GM19035 (cell line): ENCODE measurements around the gene SLC25A11.

Source experiments
- ATAC-seq: cut with Tn5 transposase; IDR thresholded peaks from one replicate; pipeline ENCODE4 v1.9.1; 2021; ENCODE audit not compliant: unreplicated experiment

Gene SLC25A11

DNA sequence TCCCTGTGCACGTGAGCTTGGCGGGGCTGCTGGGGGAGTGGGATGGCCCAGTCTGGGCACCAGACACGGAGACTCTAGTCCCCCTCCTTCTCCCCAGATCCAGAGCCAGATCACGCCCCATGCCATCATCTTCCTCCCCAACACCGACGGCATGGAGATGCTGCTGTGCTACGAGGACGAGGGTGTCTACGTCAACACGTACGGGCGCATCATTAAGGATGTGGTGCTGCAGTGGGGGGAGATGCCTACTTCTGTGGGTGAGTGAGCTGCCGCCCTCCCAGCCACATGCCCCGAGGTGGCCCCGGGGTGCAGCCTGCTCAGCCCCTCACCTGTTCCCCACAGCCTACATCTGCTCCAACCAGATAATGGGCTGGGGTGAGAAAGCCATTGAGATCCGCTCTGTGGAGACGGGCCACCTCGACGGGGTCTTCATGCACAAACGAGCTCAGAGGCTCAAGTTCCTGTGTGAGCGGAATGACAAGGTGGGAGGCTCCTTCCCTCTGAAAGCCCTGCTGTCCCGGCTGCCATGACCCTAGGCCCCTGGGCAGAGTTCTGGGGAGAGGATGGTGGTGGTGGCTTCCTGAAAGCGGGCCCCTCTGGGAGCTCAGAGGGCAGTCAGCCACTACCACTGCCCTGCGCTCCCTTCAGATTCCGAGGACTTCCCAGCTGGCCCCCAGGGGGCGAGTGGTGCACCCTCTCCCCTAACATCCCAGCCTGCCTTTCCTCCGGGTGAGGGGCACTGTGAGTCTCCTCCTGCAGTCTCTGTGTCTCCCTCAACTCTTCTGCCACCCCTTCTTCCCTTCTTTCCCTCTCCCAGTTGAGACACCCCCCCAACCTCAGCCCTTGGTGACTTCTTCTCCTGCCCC, 43.3 kb downstream of the SLC25A11 start:
- no peak for ATAC-seq

DNA sequence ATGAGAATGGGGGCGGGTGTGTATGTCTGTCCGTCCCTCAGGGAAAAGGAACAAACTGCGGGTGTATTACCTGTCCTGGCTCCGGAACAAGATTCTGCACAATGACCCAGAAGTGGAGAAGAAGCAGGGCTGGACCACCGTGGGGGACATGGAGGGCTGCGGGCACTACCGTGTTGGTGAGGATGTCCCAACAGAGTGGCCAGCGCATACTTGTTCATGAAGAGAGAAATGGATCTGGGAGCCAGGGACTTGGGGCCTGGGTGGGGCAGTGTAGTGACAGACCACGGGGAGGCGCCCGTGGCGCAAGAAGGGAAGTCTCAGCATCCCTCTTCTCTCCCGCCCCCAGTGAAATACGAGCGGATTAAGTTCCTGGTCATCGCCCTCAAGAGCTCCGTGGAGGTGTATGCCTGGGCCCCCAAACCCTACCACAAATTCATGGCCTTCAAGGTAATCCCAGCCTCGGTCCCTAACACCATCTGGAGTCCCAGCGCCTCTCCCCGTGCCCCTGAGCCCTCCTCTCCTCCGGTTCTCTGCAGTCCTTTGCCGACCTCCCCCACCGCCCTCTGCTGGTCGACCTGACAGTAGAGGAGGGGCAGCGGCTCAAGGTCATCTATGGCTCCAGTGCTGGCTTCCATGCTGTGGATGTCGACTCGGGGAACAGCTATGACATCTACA, 44.1 kb downstream of the SLC25A11 start:
- ATAC-seq = no peak

DNA sequence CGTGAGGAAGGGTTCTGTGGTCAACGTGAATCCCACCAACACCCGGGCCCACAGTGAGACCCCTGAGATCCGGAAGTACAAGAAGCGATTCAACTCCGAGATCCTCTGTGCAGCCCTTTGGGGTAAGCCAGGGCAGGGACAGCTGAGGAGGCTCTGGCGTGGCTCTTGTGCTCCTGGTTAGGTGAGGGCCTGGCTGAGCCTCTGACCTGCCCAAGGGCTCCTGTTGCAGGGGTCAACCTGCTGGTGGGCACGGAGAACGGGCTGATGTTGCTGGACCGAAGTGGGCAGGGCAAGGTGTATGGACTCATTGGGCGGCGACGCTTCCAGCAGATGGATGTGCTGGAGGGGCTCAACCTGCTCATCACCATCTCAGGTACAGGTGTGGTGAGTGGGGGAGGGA, 44.7 kb downstream of the SLC25A11 start:
- ATAC-seq = no peak

DNA sequence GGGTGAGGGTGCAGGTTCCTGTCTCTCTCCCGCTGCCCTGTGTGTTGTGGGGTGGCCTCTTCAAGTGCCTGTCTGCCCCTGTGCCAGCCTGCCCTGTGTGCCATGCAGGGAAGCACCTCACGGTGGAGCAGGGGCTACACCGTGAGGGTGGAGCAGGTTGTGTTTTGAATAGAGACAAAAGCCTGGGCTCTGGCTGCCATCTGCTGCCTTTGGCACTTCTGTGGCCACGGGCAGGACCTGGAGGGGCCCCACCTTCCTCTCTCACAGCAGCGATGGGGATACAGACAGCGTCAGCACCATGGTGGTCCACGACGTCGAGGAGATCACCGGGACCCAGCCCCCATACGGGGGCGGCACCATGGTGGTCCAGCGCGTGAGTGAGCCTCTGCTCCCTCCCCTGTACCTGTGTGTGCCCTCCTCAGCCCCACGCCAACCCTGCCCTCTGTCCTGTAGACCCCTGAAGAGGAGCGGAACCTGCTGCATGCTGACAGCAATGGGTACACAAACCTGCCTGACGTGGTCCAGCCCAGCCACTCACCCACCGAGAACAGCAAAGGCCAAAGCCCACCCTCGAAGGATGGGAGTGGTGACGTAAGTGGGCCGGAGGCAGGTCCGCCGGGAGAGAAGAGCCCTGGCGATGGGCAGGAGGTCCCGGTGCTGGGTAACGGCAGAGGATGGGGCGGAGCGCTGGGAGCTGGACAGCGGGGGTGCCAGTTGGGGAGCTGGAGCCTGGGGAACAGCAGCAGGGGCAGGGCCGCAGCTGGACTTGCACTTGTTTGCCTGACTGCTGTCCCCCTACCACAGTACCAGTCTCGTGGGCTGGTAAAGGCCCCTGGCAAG, 45.9 kb downstream of the SLC25A11 start:
- no peak for ATAC-seq

DNA sequence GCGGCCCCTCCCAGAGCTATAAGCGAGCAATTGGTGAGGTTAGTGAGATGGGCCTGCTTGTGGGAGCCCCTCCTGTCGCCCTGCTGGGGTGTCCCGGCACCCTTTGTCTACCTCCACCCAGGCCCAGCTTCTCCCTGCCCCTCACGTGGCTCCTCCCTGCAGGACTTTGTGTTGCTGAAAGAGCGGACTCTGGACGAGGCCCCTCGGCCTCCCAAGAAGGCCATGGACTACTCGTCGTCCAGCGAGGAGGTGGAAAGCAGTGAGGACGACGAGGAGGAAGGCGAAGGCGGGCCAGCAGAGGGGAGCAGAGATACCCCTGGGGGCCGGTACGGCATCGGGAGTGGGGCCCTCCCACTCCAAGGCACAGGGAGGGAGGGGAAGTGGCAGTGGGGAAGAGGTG, 46.6 kb downstream of the SLC25A11 start:
- ATAC-seq = no peak

DNA sequence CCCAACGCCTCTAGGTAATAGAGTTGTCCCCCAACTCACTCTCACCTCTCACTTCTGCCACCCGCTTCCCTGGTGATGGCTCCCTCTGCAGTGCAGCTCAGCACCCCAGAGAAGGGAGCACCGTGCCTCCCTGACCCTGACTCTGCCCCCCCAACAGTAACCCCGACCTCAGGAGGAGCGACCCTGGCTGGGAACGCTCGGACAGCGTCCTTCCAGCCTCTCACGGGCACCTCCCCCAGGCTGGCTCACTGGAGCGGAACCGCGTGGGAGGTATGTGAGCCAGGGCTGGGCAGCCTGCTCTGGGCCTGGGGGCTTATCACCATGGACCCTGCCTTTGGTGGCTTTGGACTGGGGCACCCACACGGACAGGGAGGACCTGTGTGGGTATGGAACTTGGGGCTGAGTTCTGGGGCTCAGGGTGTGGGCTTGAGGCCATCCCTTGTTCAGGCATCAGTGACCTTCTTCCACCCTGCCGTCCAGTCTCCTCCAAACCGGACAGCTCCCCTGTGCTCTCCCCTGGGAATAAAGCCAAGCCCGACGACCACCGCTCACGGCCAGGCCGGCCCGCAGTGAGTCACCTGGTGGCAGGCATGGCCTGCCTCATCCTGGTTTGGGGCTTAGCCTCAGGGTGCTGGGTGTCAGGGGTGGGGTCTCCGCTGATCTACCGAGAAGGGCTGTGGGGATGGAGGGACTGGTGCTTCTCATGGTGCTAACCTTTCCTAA, 47.2 kb downstream of the SLC25A11 start:
- no peak for ATAC-seq

DNA sequence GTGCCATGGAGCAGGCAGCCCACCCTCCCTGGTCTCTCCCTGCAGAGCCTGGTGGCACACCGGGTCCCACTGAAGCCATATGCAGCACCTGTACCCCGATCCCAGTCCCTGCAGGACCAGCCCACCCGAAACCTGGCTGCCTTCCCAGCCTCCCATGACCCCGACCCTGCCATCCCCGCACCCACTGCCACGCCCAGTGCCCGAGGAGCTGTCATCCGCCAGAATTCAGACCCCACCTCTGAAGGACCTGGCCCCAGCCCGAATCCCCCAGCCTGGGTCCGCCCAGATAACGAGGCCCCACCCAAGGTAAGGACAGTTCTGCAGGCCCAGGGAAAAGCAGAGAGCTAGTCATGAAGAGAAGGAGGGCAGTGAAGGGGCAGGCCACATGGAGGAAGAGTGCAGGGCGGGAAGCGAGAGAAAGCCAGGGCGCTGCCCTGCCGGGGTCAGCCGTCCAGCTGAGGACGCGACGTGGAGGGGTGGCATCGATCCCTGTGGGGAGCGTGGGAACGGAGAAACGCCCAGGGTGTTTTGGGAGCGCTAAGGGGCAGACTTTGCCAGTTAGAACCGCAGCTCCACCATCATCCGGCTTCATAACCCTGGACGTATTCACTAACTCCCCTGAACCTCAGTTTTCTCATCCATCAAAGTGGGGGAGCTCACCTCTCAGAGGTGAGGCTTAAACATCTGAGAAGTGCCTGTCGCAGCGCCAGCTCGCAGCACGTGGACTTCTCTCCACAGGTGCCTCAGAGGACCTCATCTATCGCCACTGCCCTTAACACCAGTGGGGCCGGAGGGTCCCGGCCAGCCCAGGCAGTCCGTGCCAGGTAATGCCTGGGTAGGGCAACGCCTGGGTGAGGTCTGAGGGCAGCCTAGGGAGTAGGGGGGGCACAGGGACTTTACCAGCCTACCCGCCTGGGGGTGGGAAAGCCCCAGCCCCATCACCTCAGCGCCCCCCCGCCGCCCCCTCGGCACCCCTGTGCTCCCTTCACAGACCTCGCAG, 48.1 kb downstream of the SLC25A11 start:
- no peak for ATAC-seq

DNA sequence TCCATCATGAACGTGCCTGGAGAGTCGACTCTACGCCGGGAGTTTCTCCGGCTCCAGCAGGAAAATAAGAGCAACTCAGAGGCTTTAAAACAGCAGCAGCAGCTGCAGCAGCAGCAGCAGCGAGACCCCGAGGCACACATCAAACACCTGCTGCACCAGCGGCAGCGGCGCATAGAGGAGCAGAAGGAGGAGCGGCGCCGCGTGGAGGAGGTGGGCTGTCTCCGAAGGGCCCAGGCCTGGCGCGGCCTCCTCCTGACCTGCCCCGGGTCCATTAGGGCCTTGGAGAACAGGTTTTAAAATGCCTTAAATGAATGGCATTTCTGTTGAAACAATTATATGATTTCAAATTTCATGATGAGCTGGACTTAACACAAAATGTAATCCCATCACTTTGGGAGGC, 52.3 kb downstream of the SLC25A11 start:
- no peak for ATAC-seq
